Activated naive CD8-positive, alpha-beta T cell treated with anti-CD3 and anti-CD28 coated beads for 36 hours (primary cell): ENCODE measurements around the gene EFCAB6. TPM values are rescaled to one million over a fixed set of nuclear protein-coding genes. Genes with fewer than 3 reads are reported as not detected.

Experiments
- DNase-seq: peaks from one replicate; pipeline ENCODE4 v3.0.0; 2021
- H3K27ac Mint-ChIP-seq: one replicate; pipeline ENCODE4 v1.8.0; 2022; ENCODE audit warnings: mild to moderate bottlenecking, moderate library complexity, mixed read lengths
- H3K27me3 Mint-ChIP-seq: one replicate; pipeline ENCODE4 v1.8.0; 2022; ENCODE audit warnings: mild to moderate bottlenecking, mixed read lengths
- H3K36me3 Mint-ChIP-seq: one replicate; pipeline ENCODE4 v1.8.0; 2021; ENCODE audit warnings: mild to moderate bottlenecking, mixed read lengths
- H3K4me1 Mint-ChIP-seq: one replicate; pipeline ENCODE4 v1.8.0; 2021; ENCODE audit warnings: mixed read lengths
- H3K4me3 Mint-ChIP-seq: one replicate; pipeline ENCODE4 v1.8.0; 2022; ENCODE audit warnings: mild to moderate bottlenecking, moderate library complexity, mixed read lengths
- H3K9me3 Mint-ChIP-seq: one replicate; pipeline ENCODE4 v1.8.0; 2022; ENCODE audit warnings: mixed read lengths
- total RNA-seq, 2 experiments: library from RNA; stranded (reverse); gene quantifications; one replicate each; pipeline ENCODE4 v1.2.3, GENCODE V29; 2021

Gene EFCAB6
- total RNA-seq, 2 experiments from 2014 or later = 0.36 to 0.37 TPM

- DNase-seq = no peak
These were observed 295.0 kb downstream of the EFCAB6 start for GRCh38 chr22:43516996-43517635.

GRCh38 chr22:43516386-43516785 lies 295.7 kb downstream of the EFCAB6 start:
- H3K27me3 Mint-ChIP-seq = peaks cover 13% of the 10 kb centered on the region
- H3K9me3 Mint-ChIP-seq = peaks cover 3% of the 10 kb centered on the region
- no peaks in the 10 kb centered on the region for H3K36me3 Mint-ChIP-seq
- peaks cover 10% of the 10 kb centered on the region for H3K4me1 Mint-ChIP-seq
- no peak overlapping the region for H3K4me3 Mint-ChIP-seq
- no peak overlapping the region for H3K27ac Mint-ChIP-seq
- no peak for DNase-seq

More at GRCh38 chr22:43516996-43517635, 295.0 kb downstream of the EFCAB6 start:
- no peak overlapping the region for H3K27ac Mint-ChIP-seq
- H3K9me3 Mint-ChIP-seq = peaks cover 3% of the 10 kb centered on the region
- no peaks in the 10 kb centered on the region for H3K36me3 Mint-ChIP-seq
- H3K4me3 Mint-ChIP-seq = no peak overlapping the region
- H3K27me3 Mint-ChIP-seq = peaks cover 13% of the 10 kb centered on the region
- peaks cover 10% of the 10 kb centered on the region for H3K4me1 Mint-ChIP-seq

- Mint-ChIP-seq H3K4me1 (peaks cover 7% of the 10 kb centered on the region), H3K27ac (no peak overlapping the region), H3K36me3 (no peaks in the 10 kb centered on the region), H3K27me3 (peaks cover 13% of the 10 kb centered on the region), H3K9me3 (peaks cover 3% of the 10 kb centered on the region), H3K4me3 (no peak overlapping the region)
- no peak for DNase-seq
These were observed 296.2 kb downstream of the EFCAB6 start for GRCh38 chr22:43515902-43516301.

DNA sequence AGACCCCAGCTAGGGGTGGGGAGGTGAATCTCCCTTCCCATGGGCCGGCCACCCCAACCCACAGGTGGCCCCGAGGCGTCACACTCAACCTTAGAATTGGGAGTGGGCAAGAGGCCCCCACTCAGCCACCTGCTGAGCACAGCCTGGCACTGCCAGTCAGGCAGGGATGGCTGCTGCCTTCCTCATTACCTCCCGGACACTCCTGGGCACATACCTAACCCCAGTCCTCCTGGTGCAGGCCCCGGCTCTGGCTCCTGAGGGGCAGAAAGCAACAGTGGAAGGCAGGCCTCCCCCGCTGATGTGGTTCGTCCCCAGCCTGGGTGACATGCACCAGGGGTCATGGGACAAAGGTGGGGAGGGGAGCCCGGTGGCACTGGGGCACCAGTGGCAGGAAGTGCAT lies 296.7 kb downstream of the EFCAB6 start:
- H3K27me3 Mint-ChIP-seq = peaks cover 13% of the 10 kb centered on the region
- H3K36me3 Mint-ChIP-seq = no peaks in the 10 kb centered on the region
- DNase-seq = no peak
- peaks cover 3% of the 10 kb centered on the region for H3K4me1 Mint-ChIP-seq
- H3K4me3 Mint-ChIP-seq = no peak overlapping the region
- H3K27ac Mint-ChIP-seq = no peak overlapping the region
- peaks cover 1% of the 10 kb centered on the region for H3K9me3 Mint-ChIP-seq

DNA sequence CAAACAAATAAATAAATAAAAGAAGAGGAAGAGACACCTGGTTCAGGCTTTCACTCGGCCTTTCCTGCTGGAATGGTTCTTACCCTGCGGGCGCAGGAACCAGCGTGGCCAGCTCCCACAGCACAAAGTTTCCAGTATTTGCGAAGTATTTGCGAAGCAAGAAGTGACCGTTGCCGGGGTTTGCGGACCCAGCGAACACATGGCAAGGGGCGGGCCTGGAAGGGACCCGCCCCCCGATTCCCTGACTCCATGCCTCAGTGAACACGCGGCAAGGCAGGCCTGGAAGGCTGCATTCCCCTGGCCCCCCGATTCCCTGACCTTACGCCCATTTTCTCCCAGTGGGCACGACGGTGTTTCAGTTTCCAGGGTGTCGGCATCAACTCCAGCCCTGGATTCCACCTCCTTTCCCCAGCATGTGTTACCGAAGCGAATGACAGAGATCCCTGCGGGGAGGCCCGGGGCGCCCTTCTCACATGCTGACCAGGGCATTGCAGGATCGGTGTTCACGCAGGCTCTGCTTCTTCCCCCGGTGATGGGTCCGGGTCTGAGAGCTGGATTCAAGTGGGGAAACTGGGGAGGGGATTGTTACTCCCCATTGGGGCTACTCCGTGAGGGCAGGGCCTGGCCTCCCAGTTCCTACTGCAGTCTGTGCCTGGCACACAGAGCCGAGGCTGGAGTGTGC lies 297.5 kb downstream of the EFCAB6 start:
- no peaks in the 10 kb centered on the region for H3K4me1 Mint-ChIP-seq

DNA sequence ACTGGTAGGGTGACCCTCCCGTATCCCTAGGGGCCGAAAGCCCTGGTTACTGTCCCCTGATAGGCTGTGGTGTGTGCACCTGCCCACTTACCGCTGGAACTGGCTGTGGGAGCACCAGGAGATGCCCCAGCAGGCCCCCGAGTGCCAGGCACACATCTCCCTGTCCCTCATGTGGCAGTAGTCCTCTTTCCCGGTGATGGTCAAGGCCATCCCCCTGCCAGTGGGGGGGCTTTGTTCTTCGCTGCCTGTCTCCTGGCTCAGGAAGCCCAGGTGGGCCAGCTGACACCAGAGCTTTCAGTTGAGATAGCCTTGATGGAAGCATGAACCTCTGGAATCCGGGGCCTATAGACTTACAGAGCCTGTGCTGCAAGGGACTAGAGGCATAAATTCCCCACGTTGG lies 299.8 kb downstream of the EFCAB6 start:
- Mint-ChIP-seq H3K9me3 (no peaks in the 10 kb centered on the region), H3K36me3 (no peaks in the 10 kb centered on the region), H3K4me3 (no peak overlapping the region), H3K4me1 (no peaks in the 10 kb centered on the region), H3K27me3 (peaks cover 4% of the 10 kb centered on the region), H3K27ac (no peak overlapping the region)
- no peak for DNase-seq

More for the DNA sequence above, 297.5 kb downstream of the EFCAB6 start:
- Mint-ChIP-seq H3K4me3 (no peak overlapping the region), H3K27me3 (peaks cover 10% of the 10 kb centered on the region), H3K9me3 (no peaks in the 10 kb centered on the region), H3K36me3 (no peaks in the 10 kb centered on the region), H3K27ac (no peak overlapping the region)
- no peak for DNase-seq

GRCh38 chr22:43511276-43511910 lies 300.7 kb downstream of the EFCAB6 start:
- no peaks in the 10 kb centered on the region for H3K27me3 Mint-ChIP-seq
- H3K9me3 Mint-ChIP-seq = no peaks in the 10 kb centered on the region
- H3K4me1 Mint-ChIP-seq = no peaks in the 10 kb centered on the region
- no peaks in the 10 kb centered on the region for H3K36me3 Mint-ChIP-seq
- no peak for DNase-seq
- H3K27ac Mint-ChIP-seq = no peak overlapping the region
- H3K4me3 Mint-ChIP-seq = no peak overlapping the region

DNA sequence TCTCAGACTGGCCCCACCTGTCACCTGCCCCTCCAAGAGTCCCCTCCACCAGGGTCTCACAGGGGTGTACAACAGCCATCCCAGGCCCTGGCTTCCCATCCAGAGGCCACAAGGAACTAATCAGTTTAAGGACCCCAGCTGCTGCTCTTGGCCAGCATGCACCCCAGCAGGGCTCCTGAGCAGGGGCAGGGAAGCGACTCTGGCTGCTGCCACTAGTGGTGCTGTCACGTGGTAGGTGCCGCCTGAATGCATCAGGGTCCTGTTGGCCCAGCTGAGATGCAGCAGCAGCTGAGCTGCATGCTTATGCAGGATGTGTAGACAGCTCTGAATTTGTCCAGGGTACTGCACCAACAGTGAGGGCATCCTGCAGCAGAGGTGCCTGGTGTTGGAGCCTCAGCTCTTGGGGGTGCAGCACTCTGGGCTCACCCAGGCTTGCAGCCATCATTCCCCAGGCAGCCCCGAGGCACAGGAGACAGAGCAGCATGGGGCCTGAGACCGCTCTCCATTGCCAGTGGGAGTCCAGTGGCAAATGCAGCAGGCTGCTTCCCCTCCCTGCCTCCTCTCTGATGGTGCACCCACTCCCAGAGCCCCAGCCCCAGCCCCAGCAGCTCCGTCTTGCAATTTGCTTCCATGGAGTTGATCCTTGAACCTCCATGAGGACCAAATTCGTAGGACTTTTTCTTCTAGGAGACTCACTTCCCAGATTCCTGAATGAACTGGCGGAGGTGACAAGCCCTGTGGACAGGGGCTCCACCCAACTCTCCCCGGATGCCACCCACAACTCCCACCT lies 301.6 kb downstream of the EFCAB6 start:
- Mint-ChIP-seq H3K4me1 (no peaks in the 10 kb centered on the region), H3K27me3 (no peaks in the 10 kb centered on the region), H3K4me3 (no peak overlapping the region), H3K27ac (no peak overlapping the region), H3K36me3 (no peaks in the 10 kb centered on the region), H3K9me3 (no peaks in the 10 kb centered on the region)
- no peak for DNase-seq

DNA sequence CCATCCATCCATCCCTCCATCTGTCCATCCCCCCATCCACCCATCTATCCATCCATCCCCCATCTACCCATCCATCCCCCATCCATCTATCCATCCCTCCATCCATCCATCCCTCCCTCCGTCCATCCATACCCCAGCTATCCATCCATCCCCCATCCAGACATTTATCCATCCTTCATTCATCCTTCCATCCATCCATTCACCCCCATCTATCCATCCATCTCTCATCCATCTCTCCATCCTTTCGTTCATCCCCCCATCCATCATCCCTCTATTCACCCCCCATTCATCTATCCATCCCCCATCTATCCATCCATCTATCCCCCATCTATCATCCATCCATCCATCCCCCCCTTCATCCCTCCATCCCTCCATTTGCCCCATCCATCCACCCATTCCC lies 302.8 kb downstream of the EFCAB6 start:
- no peaks in the 10 kb centered on the region for H3K36me3 Mint-ChIP-seq
- H3K27me3 Mint-ChIP-seq = no peaks in the 10 kb centered on the region
- H3K27ac Mint-ChIP-seq = no peak overlapping the region
- H3K4me1 Mint-ChIP-seq = no peaks in the 10 kb centered on the region
- no peak for DNase-seq
- no peak overlapping the region for H3K4me3 Mint-ChIP-seq
- H3K9me3 Mint-ChIP-seq = no peaks in the 10 kb centered on the region

DNA sequence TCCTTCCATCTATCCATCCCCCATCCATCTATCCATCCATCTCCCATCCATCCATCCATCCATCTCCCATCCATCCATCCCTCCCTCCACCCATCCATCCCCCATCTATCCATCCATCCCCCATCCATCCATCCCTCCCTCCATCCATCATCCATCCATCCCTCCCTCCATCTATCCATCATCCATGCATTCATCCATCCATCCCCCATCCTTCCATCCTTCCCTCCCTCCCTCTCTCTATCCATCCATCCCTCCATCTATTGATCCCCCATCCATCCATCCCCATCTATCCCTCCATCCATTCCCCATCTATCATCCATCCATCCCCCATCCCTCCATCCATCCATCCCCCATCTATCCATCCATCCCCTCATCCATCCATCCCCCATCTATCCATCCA lies 303.6 kb downstream of the EFCAB6 start:
- Mint-ChIP-seq H3K36me3 (no peaks in the 10 kb centered on the region), H3K4me1 (no peaks in the 10 kb centered on the region), H3K9me3 (no peaks in the 10 kb centered on the region), H3K27me3 (no peaks in the 10 kb centered on the region), H3K4me3 (no peak overlapping the region), H3K27ac (no peak overlapping the region)
- DNase-seq = no peak

- H3K9me3 Mint-ChIP-seq = no peaks in the 10 kb centered on the region
- DNase-seq = no peak
- H3K27me3 Mint-ChIP-seq = no peaks in the 10 kb centered on the region
- H3K36me3 Mint-ChIP-seq = no peaks in the 10 kb centered on the region
- H3K27ac Mint-ChIP-seq = no peak overlapping the region
- no peak overlapping the region for H3K4me3 Mint-ChIP-seq
- H3K4me1 Mint-ChIP-seq = no peaks in the 10 kb centered on the region
These were observed 304.9 kb downstream of the EFCAB6 start for GRCh38 chr22:43507235-43507634.

DNA sequence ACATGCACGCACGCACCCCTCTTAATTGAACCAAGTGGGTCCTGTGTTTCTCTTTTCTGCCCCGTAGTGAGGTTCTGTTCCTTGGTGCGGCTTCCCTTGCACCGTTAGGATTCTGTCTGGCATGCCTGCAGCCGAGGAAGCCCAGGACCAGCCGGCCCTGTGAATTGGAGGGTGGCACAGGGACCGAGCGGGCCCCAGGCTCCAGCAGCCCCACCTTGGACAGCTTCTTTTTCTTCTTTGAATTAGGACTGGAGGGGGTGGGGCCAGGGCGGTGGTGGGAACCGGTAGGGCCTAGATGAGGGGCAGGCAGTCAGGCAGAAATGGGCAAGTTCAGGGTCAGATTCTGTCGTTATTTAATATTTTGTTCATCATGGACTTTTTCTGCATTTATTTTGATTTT lies 305.6 kb downstream of the EFCAB6 start:
- Mint-ChIP-seq H3K27ac (no peak overlapping the region), H3K9me3 (no peaks in the 10 kb centered on the region)

GRCh38 chr22:43505896-43506295 lies 306.2 kb downstream of the EFCAB6 start:
- H3K9me3 Mint-ChIP-seq = no peaks in the 10 kb centered on the region
- no peaks in the 10 kb centered on the region for H3K4me1 Mint-ChIP-seq
- no peak for DNase-seq
- no peaks in the 10 kb centered on the region for H3K36me3 Mint-ChIP-seq
- no peak overlapping the region for H3K4me3 Mint-ChIP-seq
- H3K27ac Mint-ChIP-seq = no peak overlapping the region
- H3K27me3 Mint-ChIP-seq = no peaks in the 10 kb centered on the region

More for the DNA sequence above, 305.6 kb downstream of the EFCAB6 start:
- no peaks in the 10 kb centered on the region for H3K27me3 Mint-ChIP-seq
- H3K4me3 Mint-ChIP-seq = no peak overlapping the region
- DNase-seq = no peak
- H3K4me1 Mint-ChIP-seq = no peaks in the 10 kb centered on the region
- H3K36me3 Mint-ChIP-seq = no peaks in the 10 kb centered on the region

DNA sequence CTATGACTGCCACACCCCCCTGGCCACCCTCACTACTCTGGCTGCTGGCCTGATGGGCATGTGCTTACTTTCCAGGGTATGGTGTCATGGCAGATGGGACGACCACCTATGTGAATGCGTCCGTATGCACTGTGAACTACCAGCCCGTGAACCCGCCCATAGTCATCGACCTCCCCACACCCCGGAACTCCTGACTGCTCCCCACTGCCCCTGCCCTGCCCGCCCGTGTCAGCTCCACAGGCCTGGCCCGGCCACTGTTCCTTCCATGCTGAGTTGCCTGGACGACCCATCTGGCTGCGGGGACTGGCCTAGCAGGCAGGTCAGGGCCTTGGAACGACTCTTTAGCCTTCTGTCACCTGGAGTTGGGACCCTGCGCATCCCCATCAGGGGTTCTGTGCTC lies 306.7 kb downstream of the EFCAB6 start:
- H3K9me3 Mint-ChIP-seq = no peaks in the 10 kb centered on the region
- no peaks in the 10 kb centered on the region for H3K4me1 Mint-ChIP-seq
- no peak overlapping the region for H3K27ac Mint-ChIP-seq
- no peaks in the 10 kb centered on the region for H3K36me3 Mint-ChIP-seq
- H3K4me3 Mint-ChIP-seq = no peak overlapping the region
- no peak for DNase-seq
- no peaks in the 10 kb centered on the region for H3K27me3 Mint-ChIP-seq

DNA sequence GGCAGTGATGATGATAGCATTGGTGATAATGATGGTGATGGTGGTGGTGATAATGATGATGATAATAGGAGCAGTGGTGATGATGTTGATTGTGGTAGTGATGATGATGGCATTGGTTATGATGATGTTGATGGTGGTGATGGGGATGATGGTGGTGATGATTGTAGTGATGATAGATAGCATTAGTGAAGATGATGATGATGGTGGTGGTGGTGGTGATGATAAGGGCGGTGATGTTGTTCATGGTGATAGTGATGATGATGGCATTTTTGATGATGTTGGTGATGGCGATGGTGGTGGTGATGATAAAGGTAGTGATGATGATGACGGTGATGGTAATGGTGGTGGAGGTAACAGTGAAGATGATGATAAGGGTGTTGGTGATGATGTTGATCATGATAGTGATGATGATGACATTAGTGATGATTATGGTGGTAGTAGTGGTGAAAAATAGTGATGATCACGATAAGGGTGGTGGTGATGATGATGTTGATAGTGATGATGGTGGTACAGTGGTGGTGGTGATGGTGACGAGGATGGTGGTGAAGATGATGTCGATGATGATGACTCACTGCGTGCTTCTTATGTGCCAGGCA lies 307.3 kb downstream of the EFCAB6 start:
- Mint-ChIP-seq H3K9me3 (no peaks in the 10 kb centered on the region), H3K4me1 (no peaks in the 10 kb centered on the region), H3K27me3 (no peaks in the 10 kb centered on the region), H3K4me3 (no peak overlapping the region), H3K36me3 (no peaks in the 10 kb centered on the region), H3K27ac (no peak overlapping the region)
- DNase-seq = no peak
